H9 (cell line): ENCODE results near the gene RRBP1. TPM values are rescaled to one million over a fixed set of nuclear protein-coding genes. Genes with fewer than 3 reads are reported as not detected.
A peak's percentile ranks its signal among the peaks of the same experiment; 100 is the strongest.

ENCODE experiments used
- DNase-seq: peaks from one replicate; pipeline ENCODE4 v3.0.0-alpha.2; 2017
- H2AFZ ChIP-seq: one replicate; pipeline ENCODE4 v1.6.1; 2013; ENCODE audit warnings: mild to moderate bottlenecking, low read length, control low read depth, moderate library complexity
- H2AK5ac ChIP-seq: 2 replicates; pipeline ENCODE4 v1.6.1; 2013; ENCODE audit warnings: low read length, control low read depth, mixed read lengths; ENCODE audit not compliant: insufficient read length
- H2BK120ac ChIP-seq: one replicate; pipeline ENCODE4 v1.6.1; 2013; ENCODE audit warnings: low read depth, mild to moderate bottlenecking, low read length, control low read depth, inconsistent platforms; ENCODE audit not compliant: poor library complexity, severe bottlenecking
- H2BK12ac ChIP-seq: 2 replicates; pipeline ENCODE4 v1.6.1; 2013; ENCODE audit warnings: low read length, control low read depth, mixed read lengths, low read depth; ENCODE audit not compliant: insufficient read length
- H2BK15ac ChIP-seq: 2 replicates; pipeline ENCODE4 v1.6.1; 2013; ENCODE audit warnings: low read depth, low read length, control low read depth
- H2BK20ac ChIP-seq: one replicate; pipeline ENCODE4 v1.6.1; 2013; ENCODE audit warnings: low read depth, mild to moderate bottlenecking, low read length, control low read depth, inconsistent platforms; ENCODE audit not compliant: poor library complexity, severe bottlenecking
- H2BK5ac ChIP-seq: 2 replicates; pipeline ENCODE4 v1.6.1; 2013; ENCODE audit warnings: low read length, control low read depth, mixed read lengths; ENCODE audit not compliant: insufficient read length
- H3K14ac ChIP-seq: 2 replicates; pipeline ENCODE4 v1.6.1; 2013; ENCODE audit warnings: low read length, control low read depth; ENCODE audit not compliant: insufficient read depth
- H3K18ac ChIP-seq: 2 replicates; pipeline ENCODE4 v1.6.1; 2013; ENCODE audit warnings: low read depth, mild to moderate bottlenecking, mixed read lengths, low read length, control low read depth; ENCODE audit not compliant: insufficient read length
- H3K23ac ChIP-seq: 2 replicates; pipeline ENCODE4 v1.6.1; 2013; ENCODE audit warnings: low read length, control low read depth, mixed read lengths, low read depth; ENCODE audit not compliant: insufficient read length
- H3K23me2 ChIP-seq: 2 replicates; pipeline ENCODE4 v1.6.1; 2013; ENCODE audit warnings: low read depth, mild to moderate bottlenecking, mixed read lengths, low read length, control low read depth; ENCODE audit not compliant: insufficient read length, poor library complexity, severe bottlenecking
- H3K27ac ChIP-seq: 2 replicates; pipeline ENCODE4 v1.5.1; 2013; ENCODE audit warnings: low read length, control low read depth, mixed read lengths, low read depth; ENCODE audit not compliant: insufficient read length
- H3K27me3 ChIP-seq: 2 replicates; pipeline ENCODE4 v1.6.1; 2013; ENCODE audit warnings: low read length, control low read depth, inconsistent platforms; ENCODE audit not compliant: insufficient read depth
- H3K4ac ChIP-seq: 2 replicates; pipeline ENCODE4 v1.6.1; 2013; ENCODE audit warnings: low read depth, mild to moderate bottlenecking, control low read depth, inconsistent platforms, low read length, moderate library complexity
- H3K4me1 ChIP-seq: 2 replicates; pipeline ENCODE4 v1.6.1; 2013; ENCODE audit warnings: low read length, control low read depth, inconsistent platforms; ENCODE audit not compliant: insufficient read depth
- H3K4me2 ChIP-seq: 2 replicates; pipeline ENCODE4 v1.6.1; 2013; ENCODE audit warnings: low read length, control low read depth, mixed read lengths; ENCODE audit not compliant: insufficient read length, insufficient read depth
- H3K56ac ChIP-seq: 2 replicates; pipeline ENCODE4 v1.6.1; 2013; ENCODE audit warnings: low read depth, mild to moderate bottlenecking, mixed read lengths, low read length, control low read depth; ENCODE audit not compliant: insufficient read length
- H3K79me1 ChIP-seq: 2 replicates; pipeline ENCODE4 v1.6.1; 2013; ENCODE audit warnings: low read depth, mild to moderate bottlenecking, moderate library complexity, low read length, control low read depth, inconsistent platforms; ENCODE audit not compliant: insufficient read depth, poor library complexity, severe bottlenecking
- H3K79me2 ChIP-seq: 2 replicates; pipeline ENCODE4 v1.6.1; 2013; ENCODE audit warnings: low read length, control low read depth, inconsistent platforms; ENCODE audit not compliant: insufficient read depth
- H3K9ac ChIP-seq: 2 replicates; pipeline ENCODE4 v1.6.1; 2013; ENCODE audit warnings: low read length, control low read depth, mixed read lengths; ENCODE audit not compliant: insufficient read length; ENCODE audit errors: extremely low read depth
- H3K9me3 ChIP-seq: one replicate; pipeline ENCODE4 v1.6.1; 2013; ENCODE audit warnings: low read depth, low read length, inconsistent platforms; ENCODE audit not compliant: control insufficient read depth
- H3T11ph ChIP-seq: one replicate; pipeline ENCODE4 v1.6.1; 2013; ENCODE audit warnings: mild to moderate bottlenecking, low read length, control low read depth, inconsistent platforms
- H4K20me1 ChIP-seq: one replicate; pipeline ENCODE4 v1.6.1; 2013; ENCODE audit not compliant: control insufficient read depth, insufficient read length, insufficient read depth
- H4K5ac ChIP-seq: 2 replicates; pipeline ENCODE4 v1.6.1; 2013; ENCODE audit warnings: low read depth, mild to moderate bottlenecking, mixed read lengths, low read length, control low read depth; ENCODE audit not compliant: insufficient read length
- H4K8ac ChIP-seq: replicated peaks from 2 replicates; pipeline ENCODE4 v1.6.1; 2013; ENCODE audit warnings: low read length, control low read depth, mixed read lengths, low read depth; ENCODE audit not compliant: insufficient read length
- H4K91ac ChIP-seq: 2 replicates; pipeline ENCODE4 v1.6.1; 2013; ENCODE audit warnings: low read depth, mild to moderate bottlenecking, moderate library complexity, mixed read lengths, low read length, control low read depth; ENCODE audit not compliant: insufficient read length
- H3K27ac Mint-ChIP-seq, 3 experiments: 2 replicates in 2 of 3; 3 replicates in 1 of 3; pipeline ENCODE4 v1.8.0; 2020 to 2021; ENCODE audit warnings: mixed read lengths in 3 of 3, mild to moderate bottlenecking in 1 of 3, moderate library complexity in 1 of 3
- H3K27me3 Mint-ChIP-seq: 2 replicates; pipeline ENCODE4 v1.8.0; 2021; ENCODE audit warnings: low read depth, mild to moderate bottlenecking, moderate library complexity, mixed read lengths
- H3K36me3 Mint-ChIP-seq, 3 experiments: 2 replicates in 2 of 3; 3 replicates in 1 of 3; pipeline ENCODE4 v1.8.0; 2020 to 2021; ENCODE audit warnings: low read depth in 3 of 3, mixed read lengths in 3 of 3; ENCODE audit not compliant: insufficient read depth in 1 of 3
- H3K4me1 Mint-ChIP-seq, 2 experiments: 2 replicates each; pipeline ENCODE4 v1.8.0; 2020; ENCODE audit warnings: mixed read lengths in 2 of 2
- H3K4me3 Mint-ChIP-seq, 2 experiments: 2 replicates in 1 of 2; 3 replicates in 1 of 2; pipeline ENCODE4 v1.8.0; 2020 to 2021; ENCODE audit warnings: mild to moderate bottlenecking in 2 of 2, mixed read lengths in 2 of 2, moderate library complexity in 1 of 2
- H3K9me3 Mint-ChIP-seq, 2 experiments: 2 replicates in 1 of 2; 3 replicates in 1 of 2; pipeline ENCODE4 v1.8.0; 2020; ENCODE audit warnings: mild to moderate bottlenecking in 2 of 2, mixed read lengths in 2 of 2, moderate library complexity in 1 of 2
- CTCF ChIP-seq: fragments of 200-600 bp; sonication (generic); conservative IDR thresholded peaks from 3 replicates; pipeline ENCODE4 v1.8.0; 2021; ENCODE audit warnings: antibody characterized with exemption, mild to moderate bottlenecking
- WGBS: extraction: QIAGEN DNeasy Blood & Tissue Kit; methylation state at CpG from one replicate; pipeline ENCODE4 v1.1.7; 2013; ENCODE audit warnings: missing lambda C conversion rate, low lambda C conversion rate, mixed read lengths; ENCODE audit not compliant: insufficient read length; ENCODE audit errors: extremely low coverage; 5-methylcytosine and 5-hydroxymethylcytosine counted together
- total RNA-seq: library from RNA; stranded (reverse); gene quantifications from 2 replicates; pipeline ENCODE4 v1.2.1, GENCODE V29; 2021

RRBP1 gene
- total RNA-seq, 1 experiment from 2014 or later, result 97.8 TPM

DNA sequence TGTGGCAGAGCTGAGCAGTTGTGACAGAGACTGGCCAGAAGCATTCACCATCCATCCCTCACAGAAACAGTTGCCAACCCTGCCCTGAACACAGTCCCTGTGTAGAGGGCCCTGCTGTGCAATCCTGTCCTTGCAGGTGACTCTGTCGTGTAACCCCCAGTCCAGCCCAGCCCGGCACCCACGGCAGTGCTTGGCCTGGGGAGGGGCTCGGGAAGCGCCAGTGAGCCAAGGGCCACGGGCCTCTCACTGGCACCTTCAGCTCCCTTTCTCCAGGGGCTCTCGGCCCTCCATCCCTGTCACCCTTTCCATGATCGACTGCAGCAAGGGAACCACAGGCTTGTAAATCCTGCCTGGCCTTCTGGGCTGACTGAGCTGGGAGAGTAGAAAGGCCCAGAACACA, 53.0 kb downstream of the RRBP1 start:
- H2BK20ac ChIP-seq, result no peak overlapping the region
- H2BK12ac ChIP-seq, result no peak overlapping the region
- H2BK15ac ChIP-seq, result no peak overlapping the region
- Mint-ChIP-seq H3K4me1 (no peaks in the 10 kb centered on the region), H3K27ac (peak overlapping the region in 1 of 3 experiments; percentile 81; a peak in 3 of 7 replicates), H3K4me3 (no peak overlapping the region), H3K9me3 (no peaks in the 10 kb centered on the region), H3K27me3 (no peaks in the 10 kb centered on the region), H3K36me3 (peaks cover 31 to 74% (median 66%) of the 10 kb centered on the region in 3 experiments)
- no peak for DNase-seq
- no peak overlapping the region for H3K14ac ChIP-seq
- no peak overlapping the region for H4K8ac ChIP-seq
- no peaks in the 10 kb centered on the region for H3K79me2 ChIP-seq
- no peak overlapping the region for H3K56ac ChIP-seq
- no peaks in the 10 kb centered on the region for H3K4me1 ChIP-seq
- no peaks in the 10 kb centered on the region for H3K79me1 ChIP-seq
- H2AFZ ChIP-seq, result no peak overlapping the region
- H3K9me3 ChIP-seq, result no peaks in the 10 kb centered on the region
- H4K20me1 ChIP-seq, result peaks cover 2% of the 10 kb centered on the region
- no peaks in the 10 kb centered on the region for H3K27me3 ChIP-seq
- no CpG with 5 or more reads among the region's 8 CpGs for WGBS
- no peak overlapping the region for H2BK5ac ChIP-seq
- no peak overlapping the region for H3K9ac ChIP-seq
- H3K18ac ChIP-seq, result no peak overlapping the region
- H4K5ac ChIP-seq, result no peak overlapping the region
- no peak overlapping the region for H3K4ac ChIP-seq
- H2AK5ac ChIP-seq, result no peak overlapping the region
- H3T11ph ChIP-seq, result no peak overlapping the region
- H4K91ac ChIP-seq, result no peak overlapping the region
- H3K27ac ChIP-seq, result no peak overlapping the region
- no peak overlapping the region for H3K23ac ChIP-seq
- H2BK120ac ChIP-seq, result no peak overlapping the region
- TF ChIP-seq CTCF, result no peak
- no peak overlapping the region for H3K4me2 ChIP-seq
- H3K23me2 ChIP-seq, result no peaks in the 10 kb centered on the region
